ENCODE measurements around the gene TIGD4. TPM values are rescaled to one million over a fixed set of nuclear protein-coding genes. Genes with fewer than 3 reads are reported as not detected.

TIGD4 gene
- total and polyA plus RNA-seq, 2 experiments from 2014 or later: 1.6 to 1.7 TPM

DNA sequence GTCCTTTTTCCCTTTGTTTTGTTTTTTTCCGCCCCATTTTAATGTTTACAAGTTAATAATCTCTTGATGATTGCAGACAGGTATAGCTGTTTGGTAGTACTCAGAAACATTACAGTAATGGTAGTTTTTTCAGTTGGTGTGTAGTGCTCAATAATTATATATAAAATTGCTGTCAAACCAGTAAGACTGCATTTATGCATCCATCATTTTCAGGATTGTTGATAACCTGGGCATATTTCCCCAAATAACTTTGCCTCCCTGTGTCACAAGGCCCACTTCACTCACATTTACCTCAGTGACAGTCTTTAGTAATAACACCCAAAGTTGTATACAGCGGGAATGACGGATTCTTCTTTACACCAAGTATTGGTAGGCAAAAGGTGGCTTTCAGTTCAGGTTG is 16.4 kb upstream of the TIGD4 start:
- no peak overlapping the region for H3K4me2 ChIP-seq
- peaks cover 87% of the 10 kb centered on the region for H3K79me2 ChIP-seq (replicated peaks; ENCODE audit: insufficient read depth)
- no peaks in the 10 kb centered on the region; the same call in 1 of the 2 replicates for H4K20me1 ChIP-seq (replicated peaks; ENCODE audit: insufficient read depth)
- DNase-seq (ENCODE audit: low spot score) (no peak), ATAC-seq (no peak)
- H3K4me3 ChIP-seq: no peak overlapping the region
- no peaks in the 10 kb centered on the region for H3K27me3 ChIP-seq (ENCODE audit: insufficient read depth)
- Mint-ChIP-seq H3K4me3 (no peak overlapping the region), H3K27me3 (ENCODE audit: insufficient read depth, low read depth, poor library complexity) (peaks cover 3% of the 10 kb centered on the region), H3K36me3 (ENCODE audit: low read depth) (no peaks in the 10 kb centered on the region), H3K4me1 (peaks cover 19% of the 10 kb centered on the region), H3K9me3 (no peaks in the 10 kb centered on the region), H3K27ac (no peak overlapping the region)
- H3F3A ChIP-seq (replicated peaks; ENCODE audit: low read depth): no peaks in the 10 kb centered on the region
- no peak for TF ChIP-seq ZNF331 (CRISPR knock-in tag; IDR thresholded peaks at IDR 0.05; ENCODE audit: low read depth)
- TF ChIP-seq, protein P1, sequence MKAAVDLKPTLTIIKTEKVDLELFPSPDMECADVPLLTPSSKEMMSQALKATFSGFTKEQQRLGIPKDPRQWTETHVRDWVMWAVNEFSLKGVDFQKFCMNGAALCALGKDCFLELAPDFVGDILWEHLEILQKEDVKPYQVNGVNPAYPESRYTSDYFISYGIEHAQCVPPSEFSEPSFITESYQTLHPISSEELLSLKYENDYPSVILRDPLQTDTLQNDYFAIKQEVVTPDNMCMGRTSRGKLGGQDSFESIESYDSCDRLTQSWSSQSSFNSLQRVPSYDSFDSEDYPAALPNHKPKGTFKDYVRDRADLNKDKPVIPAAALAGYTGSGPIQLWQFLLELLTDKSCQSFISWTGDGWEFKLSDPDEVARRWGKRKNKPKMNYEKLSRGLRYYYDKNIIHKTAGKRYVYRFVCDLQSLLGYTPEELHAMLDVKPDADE (IDR thresholded peaks at IDR 0.05): no peak
- no peak for TF ChIP-seq NANOG (IDR thresholded peaks at IDR 0.05; ENCODE audit: borderline replicate concordance)
- no peak for TF ChIP-seq POLR2AphosphoS5 (IDR thresholded peaks at IDR 0.05; ENCODE audit: low read depth)
- TF ChIP-seq EZH2phosphoT487 (IDR thresholded peaks at IDR 0.05; ENCODE audit: unreplicated experiment): no peak
- TF ChIP-seq JUNB (IDR thresholded peaks at IDR 0.05; ENCODE audit: unreplicated experiment): no peak
- TF ChIP-seq, protein P2, sequence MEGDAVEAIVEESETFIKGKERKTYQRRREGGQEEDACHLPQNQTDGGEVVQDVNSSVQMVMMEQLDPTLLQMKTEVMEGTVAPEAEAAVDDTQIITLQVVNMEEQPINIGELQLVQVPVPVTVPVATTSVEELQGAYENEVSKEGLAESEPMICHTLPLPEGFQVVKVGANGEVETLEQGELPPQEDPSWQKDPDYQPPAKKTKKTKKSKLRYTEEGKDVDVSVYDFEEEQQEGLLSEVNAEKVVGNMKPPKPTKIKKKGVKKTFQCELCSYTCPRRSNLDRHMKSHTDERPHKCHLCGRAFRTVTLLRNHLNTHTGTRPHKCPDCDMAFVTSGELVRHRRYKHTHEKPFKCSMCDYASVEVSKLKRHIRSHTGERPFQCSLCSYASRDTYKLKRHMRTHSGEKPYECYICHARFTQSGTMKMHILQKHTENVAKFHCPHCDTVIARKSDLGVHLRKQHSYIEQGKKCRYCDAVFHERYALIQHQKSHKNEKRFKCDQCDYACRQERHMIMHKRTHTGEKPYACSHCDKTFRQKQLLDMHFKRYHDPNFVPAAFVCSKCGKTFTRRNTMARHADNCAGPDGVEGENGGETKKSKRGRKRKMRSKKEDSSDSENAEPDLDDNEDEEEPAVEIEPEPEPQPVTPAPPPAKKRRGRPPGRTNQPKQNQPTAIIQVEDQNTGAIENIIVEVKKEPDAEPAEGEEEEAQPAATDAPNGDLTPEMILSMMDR (conservative IDR thresholded peaks at IDR 0.05; ENCODE audit: low read depth in 2 of 2): no peak
- TF ChIP-seq, protein P3, sequence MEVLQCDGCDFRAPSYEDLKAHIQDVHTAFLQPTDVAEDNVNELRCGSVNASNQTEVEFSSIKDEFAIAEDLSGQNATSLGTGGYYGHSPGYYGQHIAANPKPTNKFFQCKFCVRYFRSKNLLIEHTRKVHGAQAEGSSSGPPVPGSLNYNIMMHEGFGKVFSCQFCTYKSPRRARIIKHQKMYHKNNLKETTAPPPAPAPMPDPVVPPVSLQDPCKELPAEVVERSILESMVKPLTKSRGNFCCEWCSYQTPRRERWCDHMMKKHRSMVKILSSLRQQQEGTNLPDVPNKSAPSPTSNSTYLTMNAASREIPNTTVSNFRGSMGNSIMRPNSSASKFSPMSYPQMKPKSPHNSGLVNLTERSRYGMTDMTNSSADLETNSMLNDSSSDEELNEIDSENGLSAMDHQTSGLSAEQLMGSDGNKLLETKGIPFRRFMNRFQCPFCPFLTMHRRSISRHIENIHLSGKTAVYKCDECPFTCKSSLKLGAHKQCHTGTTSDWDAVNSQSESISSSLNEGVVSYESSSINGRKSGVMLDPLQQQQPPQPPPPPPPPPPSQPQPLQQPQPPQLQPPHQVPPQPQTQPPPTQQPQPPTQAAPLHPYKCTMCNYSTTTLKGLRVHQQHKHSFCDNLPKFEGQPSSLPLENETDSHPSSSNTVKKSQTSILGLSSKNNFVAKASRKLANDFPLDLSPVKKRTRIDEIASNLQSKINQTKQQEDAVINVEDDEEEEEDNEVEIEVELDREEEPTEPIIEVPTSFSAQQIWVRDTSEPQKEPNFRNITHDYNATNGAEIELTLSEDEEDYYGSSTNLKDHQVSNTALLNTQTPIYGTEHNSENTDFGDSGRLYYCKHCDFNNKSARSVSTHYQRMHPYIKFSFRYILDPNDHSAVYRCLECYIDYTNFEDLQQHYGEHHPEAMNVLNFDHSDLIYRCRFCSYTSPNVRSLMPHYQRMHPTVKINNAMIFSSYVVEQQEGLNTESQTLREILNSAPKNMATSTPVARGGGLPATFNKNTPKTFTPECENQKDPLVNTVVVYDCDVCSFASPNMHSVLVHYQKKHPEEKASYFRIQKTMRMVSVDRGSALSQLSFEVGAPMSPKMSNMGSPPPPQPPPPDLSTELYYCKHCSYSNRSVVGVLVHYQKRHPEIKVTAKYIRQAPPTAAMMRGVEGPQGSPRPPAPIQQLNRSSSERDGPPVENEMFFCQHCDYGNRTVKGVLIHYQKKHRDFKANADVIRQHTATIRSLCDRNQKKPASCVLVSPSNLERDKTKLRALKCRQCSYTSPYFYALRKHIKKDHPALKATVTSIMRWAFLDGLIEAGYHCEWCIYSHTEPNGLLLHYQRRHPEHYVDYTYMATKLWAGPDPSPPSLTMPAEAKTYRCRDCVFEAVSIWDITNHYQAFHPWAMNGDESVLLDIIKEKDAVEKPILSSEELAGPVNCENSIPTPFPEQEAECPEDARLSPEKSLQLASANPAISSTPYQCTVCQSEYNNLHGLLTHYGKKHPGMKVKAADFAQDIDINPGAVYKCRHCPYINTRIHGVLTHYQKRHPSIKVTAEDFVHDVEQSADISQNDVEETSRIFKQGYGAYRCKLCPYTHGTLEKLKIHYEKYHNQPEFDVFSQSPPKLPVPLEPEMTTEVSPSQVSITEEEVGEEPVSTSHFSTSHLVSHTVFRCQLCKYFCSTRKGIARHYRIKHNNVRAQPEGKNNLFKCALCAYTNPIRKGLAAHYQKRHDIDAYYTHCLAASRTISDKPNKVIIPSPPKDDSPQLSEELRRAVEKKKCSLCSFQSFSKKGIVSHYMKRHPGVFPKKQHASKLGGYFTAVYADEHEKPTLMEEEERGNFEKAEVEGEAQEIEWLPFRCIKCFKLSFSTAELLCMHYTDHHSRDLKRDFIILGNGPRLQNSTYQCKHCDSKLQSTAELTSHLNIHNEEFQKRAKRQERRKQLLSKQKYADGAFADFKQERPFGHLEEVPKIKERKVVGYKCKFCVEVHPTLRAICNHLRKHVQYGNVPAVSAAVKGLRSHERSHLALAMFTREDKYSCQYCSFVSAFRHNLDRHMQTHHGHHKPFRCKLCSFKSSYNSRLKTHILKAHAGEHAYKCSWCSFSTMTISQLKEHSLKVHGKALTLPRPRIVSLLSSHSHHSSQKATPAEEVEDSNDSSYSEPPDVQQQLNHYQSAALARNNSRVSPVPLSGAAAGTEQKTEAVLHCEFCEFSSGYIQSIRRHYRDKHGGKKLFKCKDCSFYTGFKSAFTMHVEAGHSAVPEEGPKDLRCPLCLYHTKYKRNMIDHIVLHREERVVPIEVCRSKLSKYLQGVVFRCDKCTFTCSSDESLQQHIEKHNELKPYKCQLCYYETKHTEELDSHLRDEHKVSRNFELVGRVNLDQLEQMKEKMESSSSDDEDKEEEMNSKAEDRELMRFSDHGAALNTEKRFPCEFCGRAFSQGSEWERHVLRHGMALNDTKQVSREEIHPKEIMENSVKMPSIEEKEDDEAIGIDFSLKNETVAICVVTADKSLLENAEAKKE (CRISPR knock-in tag; IDR thresholded peaks at IDR 0.05): no peak
- TF ChIP-seq, protein P4, sequence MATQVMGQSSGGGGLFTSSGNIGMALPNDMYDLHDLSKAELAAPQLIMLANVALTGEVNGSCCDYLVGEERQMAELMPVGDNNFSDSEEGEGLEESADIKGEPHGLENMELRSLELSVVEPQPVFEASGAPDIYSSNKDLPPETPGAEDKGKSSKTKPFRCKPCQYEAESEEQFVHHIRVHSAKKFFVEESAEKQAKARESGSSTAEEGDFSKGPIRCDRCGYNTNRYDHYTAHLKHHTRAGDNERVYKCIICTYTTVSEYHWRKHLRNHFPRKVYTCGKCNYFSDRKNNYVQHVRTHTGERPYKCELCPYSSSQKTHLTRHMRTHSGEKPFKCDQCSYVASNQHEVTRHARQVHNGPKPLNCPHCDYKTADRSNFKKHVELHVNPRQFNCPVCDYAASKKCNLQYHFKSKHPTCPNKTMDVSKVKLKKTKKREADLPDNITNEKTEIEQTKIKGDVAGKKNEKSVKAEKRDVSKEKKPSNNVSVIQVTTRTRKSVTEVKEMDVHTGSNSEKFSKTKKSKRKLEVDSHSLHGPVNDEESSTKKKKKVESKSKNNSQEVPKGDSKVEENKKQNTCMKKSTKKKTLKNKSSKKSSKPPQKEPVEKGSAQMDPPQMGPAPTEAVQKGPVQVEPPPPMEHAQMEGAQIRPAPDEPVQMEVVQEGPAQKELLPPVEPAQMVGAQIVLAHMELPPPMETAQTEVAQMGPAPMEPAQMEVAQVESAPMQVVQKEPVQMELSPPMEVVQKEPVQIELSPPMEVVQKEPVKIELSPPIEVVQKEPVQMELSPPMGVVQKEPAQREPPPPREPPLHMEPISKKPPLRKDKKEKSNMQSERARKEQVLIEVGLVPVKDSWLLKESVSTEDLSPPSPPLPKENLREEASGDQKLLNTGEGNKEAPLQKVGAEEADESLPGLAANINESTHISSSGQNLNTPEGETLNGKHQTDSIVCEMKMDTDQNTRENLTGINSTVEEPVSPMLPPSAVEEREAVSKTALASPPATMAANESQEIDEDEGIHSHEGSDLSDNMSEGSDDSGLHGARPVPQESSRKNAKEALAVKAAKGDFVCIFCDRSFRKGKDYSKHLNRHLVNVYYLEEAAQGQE (IDR thresholded peaks at IDR 0.05; ENCODE audit: unreplicated experiment): no peak
- TF ChIP-seq EZH2 (IDR thresholded peaks at IDR 0.05; ENCODE audit: low read depth, unreplicated experiment): no peak
- TF ChIP-seq CREB1 (CRISPR knock-in tag; IDR thresholded peaks at IDR 0.05; ENCODE audit: low read depth): no peak
- H2AFZ ChIP-seq: no peak overlapping the region
- H3K36me3 ChIP-seq (ENCODE audit: insufficient read depth): no peaks in the 10 kb centered on the region
- H3K4me1 ChIP-seq (ENCODE audit: insufficient read depth): peaks cover 6% of the 10 kb centered on the region; the same call in 1 of the 2 replicates
- no peaks in the 10 kb centered on the region for H3K9me2 ChIP-seq (ENCODE audit: insufficient read depth)
- H3K27ac ChIP-seq (ENCODE audit: low read depth): no peak overlapping the region

Data from GM23338 (cell line).